Measurements from ENCODE around the gene MTM1.

The MTM1 gene

DNA sequence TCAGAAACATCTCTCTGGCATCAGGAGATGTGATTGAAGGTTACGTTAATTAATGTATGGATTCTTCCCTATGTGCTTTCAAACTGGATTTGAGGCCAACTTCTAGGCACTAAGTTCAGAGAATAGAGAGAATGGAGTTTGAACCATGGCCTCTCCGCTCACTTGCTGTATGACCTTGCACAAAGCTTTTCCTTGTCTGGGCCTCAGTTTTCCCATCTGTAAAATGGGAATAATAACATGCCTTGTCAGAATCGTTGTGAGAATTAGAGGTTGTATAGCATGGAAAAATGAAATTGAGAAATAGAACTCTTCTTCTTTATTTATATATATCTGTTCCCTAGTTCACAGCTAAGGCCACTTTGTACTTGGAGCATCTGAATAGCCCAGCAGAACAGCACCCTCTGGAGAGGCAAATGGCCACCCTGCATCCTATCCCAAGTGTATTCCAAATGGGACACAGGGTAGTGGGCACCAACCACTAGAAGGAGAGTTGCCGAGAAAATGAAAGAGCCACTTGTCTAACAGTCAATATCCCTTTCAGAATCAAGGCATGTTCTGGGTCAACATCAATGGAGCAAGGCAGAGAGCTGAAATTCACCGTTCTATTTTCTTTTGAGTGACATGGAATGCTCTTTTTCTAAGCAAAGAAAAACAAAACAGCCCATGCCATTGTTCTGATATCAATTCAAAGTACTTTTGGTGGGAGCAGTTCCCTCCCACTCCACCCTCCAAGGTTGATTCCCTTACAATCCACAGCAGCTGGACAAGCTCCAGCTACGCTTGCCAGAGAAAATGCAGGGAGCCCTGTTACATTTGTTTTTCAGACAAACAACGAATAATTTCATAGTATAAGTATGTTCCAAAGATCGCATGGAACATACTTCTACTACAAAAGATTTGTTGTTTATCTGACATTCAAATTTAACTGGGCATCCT lies 23.3 kb upstream of the MTM1 start:
- no peak for TF ChIP-seq EZH2phosphoT487 (conservative IDR thresholded peaks at IDR 0.05; ENCODE audit: low read length)
- TF ChIP-seq, protein P1, sequence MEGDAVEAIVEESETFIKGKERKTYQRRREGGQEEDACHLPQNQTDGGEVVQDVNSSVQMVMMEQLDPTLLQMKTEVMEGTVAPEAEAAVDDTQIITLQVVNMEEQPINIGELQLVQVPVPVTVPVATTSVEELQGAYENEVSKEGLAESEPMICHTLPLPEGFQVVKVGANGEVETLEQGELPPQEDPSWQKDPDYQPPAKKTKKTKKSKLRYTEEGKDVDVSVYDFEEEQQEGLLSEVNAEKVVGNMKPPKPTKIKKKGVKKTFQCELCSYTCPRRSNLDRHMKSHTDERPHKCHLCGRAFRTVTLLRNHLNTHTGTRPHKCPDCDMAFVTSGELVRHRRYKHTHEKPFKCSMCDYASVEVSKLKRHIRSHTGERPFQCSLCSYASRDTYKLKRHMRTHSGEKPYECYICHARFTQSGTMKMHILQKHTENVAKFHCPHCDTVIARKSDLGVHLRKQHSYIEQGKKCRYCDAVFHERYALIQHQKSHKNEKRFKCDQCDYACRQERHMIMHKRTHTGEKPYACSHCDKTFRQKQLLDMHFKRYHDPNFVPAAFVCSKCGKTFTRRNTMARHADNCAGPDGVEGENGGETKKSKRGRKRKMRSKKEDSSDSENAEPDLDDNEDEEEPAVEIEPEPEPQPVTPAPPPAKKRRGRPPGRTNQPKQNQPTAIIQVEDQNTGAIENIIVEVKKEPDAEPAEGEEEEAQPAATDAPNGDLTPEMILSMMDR (IDR thresholded peaks at IDR 0.05; ENCODE audit: insufficient read depth, low read length, poor library complexity, severe bottlenecking), result no peak
- no peaks in the 10 kb centered on the region for H3F3A ChIP-seq (ENCODE audit: insufficient read depth)
- H3K79me2 ChIP-seq (ENCODE audit: insufficient read depth, low read length), result no peaks in the 10 kb centered on the region
- H3K9ac ChIP-seq (ENCODE audit: low read length), result no peak overlapping the region
- no peak overlapping the region for H3K27ac ChIP-seq (ENCODE audit: low read depth, low read length)
- H2AFZ ChIP-seq (ENCODE audit: low read depth, low read length, severe bottlenecking), result no peak overlapping the region
- no peaks in the 10 kb centered on the region for H3K27me3 ChIP-seq (ENCODE audit: low read length)
- no peaks in the 10 kb centered on the region for H3K9me2 ChIP-seq (replicated peaks; ENCODE audit: insufficient read depth, low read length)
- H3K4me2 ChIP-seq (ENCODE audit: low read depth, low read length, poor library complexity, severe bottlenecking), result no peak overlapping the region
- H3K36me3 ChIP-seq (ENCODE audit: low read length), result no peaks in the 10 kb centered on the region
- no peak overlapping the region for H3K4me3 ChIP-seq (ENCODE audit: insufficient read depth, low read length, poor library complexity, severe bottlenecking)
- H3K9me3 ChIP-seq (ENCODE audit: insufficient read depth, low read length), result no peaks in the 10 kb centered on the region
- no peaks in the 10 kb centered on the region for H4K20me1 ChIP-seq (ENCODE audit: low read depth, low read length)

DNA sequence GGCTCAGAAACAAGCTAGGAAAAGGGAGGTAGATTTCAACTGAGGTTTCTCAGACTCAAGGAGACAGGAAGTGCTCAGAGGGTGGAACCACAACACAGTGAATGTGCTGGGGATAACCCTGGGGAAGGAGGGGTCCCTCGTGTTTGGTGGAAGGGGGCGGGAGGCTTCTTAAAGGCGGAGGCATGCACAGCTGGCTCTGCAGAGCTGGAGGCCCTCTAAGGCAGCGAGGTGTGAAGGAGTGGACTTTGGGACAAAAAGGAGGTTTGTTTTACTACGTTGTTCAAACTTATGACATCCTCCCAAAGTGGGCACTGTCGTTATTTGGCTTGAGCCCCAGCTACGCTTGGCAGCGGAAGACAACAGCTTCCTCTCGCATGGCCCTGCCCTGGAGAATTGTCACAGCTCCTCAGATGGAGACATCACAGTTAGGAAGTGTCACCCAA lies 21.7 kb upstream of the MTM1 start:
- H2AFZ ChIP-seq (ENCODE audit: low read depth, low read length, severe bottlenecking), result no peak overlapping the region
- no peaks in the 10 kb centered on the region for H3K9me3 ChIP-seq (ENCODE audit: insufficient read depth, low read length)
- H3K9ac ChIP-seq (ENCODE audit: low read length), result no peak overlapping the region

DNA sequence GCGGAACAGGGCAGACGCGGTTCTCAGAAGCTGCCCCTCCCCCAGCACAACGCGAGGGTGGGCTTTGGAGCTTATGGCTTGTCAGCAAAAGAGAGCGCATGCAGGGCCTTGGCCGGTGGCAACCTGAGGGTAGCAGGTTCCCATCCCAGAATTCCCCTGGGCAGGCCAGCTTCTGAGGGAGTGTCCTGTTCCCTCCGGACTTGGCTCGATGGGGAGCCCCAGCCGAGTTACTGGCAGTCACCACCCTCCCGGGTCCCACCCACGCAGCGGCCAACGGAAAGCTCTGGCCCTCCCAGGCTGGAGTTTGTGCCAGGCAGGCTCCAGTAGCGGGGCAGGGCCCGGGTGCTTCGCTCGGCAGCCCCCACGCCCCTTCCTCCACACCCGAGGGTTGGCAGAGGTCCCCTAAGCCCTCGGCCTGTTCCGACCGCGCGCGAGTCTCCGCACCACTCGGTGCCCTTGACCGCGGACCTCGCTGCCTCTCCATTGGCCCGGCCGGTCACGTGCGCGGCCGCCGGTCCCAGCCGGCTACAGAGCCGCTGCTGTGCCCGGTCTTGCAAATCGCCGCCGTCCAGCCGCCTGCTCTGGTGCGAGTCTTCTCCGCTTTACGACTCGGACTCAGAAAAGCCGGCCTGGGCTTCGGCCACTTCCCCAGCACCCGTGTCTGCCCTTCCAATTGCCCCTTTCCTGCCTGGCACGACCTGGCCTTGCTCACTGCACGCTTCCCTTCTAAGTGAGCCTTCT lies 20.9 kb upstream of the MTM1 start:
- no peak overlapping the region for H3K27ac ChIP-seq (ENCODE audit: low read depth, low read length)
- H3K9ac ChIP-seq (ENCODE audit: low read length), result no peak overlapping the region
- no peak overlapping the region for H2AFZ ChIP-seq (ENCODE audit: low read depth, low read length, severe bottlenecking)
- no peaks in the 10 kb centered on the region for H3K27me3 ChIP-seq (ENCODE audit: low read length)
- H3K4me2 ChIP-seq (ENCODE audit: low read depth, low read length, poor library complexity, severe bottlenecking), result no peak overlapping the region
- H4K20me1 ChIP-seq (ENCODE audit: low read depth, low read length), result no peaks in the 10 kb centered on the region
- no peaks in the 10 kb centered on the region for H3K36me3 ChIP-seq (ENCODE audit: low read length)
- no peak for TF ChIP-seq EZH2phosphoT487 (conservative IDR thresholded peaks at IDR 0.05; ENCODE audit: low read length)
- TF ChIP-seq, protein P1 (IDR thresholded peaks at IDR 0.05; ENCODE audit: insufficient read depth, low read length, poor library complexity, severe bottlenecking), result no peak
- H3K79me2 ChIP-seq (ENCODE audit: insufficient read depth, low read length), result no peaks in the 10 kb centered on the region
- H3K9me3 ChIP-seq (ENCODE audit: insufficient read depth, low read length), result no peaks in the 10 kb centered on the region
- H3K4me3 ChIP-seq (ENCODE audit: insufficient read depth, low read length, poor library complexity, severe bottlenecking), result no peak overlapping the region
- H3K9me2 ChIP-seq (replicated peaks; ENCODE audit: insufficient read depth, low read length), result no peaks in the 10 kb centered on the region
- no peaks in the 10 kb centered on the region for H3F3A ChIP-seq (ENCODE audit: insufficient read depth)

More for the DNA sequence above, 21.7 kb upstream of the MTM1 start:
- no peak overlapping the region for H3K4me3 ChIP-seq (ENCODE audit: insufficient read depth, low read length, poor library complexity, severe bottlenecking)
- H3K4me2 ChIP-seq (ENCODE audit: low read depth, low read length, poor library complexity, severe bottlenecking), result no peak overlapping the region
- no peaks in the 10 kb centered on the region for H3K79me2 ChIP-seq (ENCODE audit: insufficient read depth, low read length)
- H4K20me1 ChIP-seq (ENCODE audit: low read depth, low read length), result no peaks in the 10 kb centered on the region
- H3K27me3 ChIP-seq (ENCODE audit: low read length), result no peaks in the 10 kb centered on the region
- H3F3A ChIP-seq (ENCODE audit: insufficient read depth), result no peaks in the 10 kb centered on the region
- no peaks in the 10 kb centered on the region for H3K9me2 ChIP-seq (replicated peaks; ENCODE audit: insufficient read depth, low read length)
- H3K27ac ChIP-seq (ENCODE audit: low read depth, low read length), result no peak overlapping the region
- H3K36me3 ChIP-seq (ENCODE audit: low read length), result no peaks in the 10 kb centered on the region
- no peak for TF ChIP-seq EZH2phosphoT487 (conservative IDR thresholded peaks at IDR 0.05; ENCODE audit: low read length)
- TF ChIP-seq, protein P1 (IDR thresholded peaks at IDR 0.05; ENCODE audit: insufficient read depth, low read length, poor library complexity, severe bottlenecking), result no peak

Measured in SU-DHL-6 (cell line).